Measurements from ENCODE around the gene SS18L1. TPM values are rescaled to one million over a fixed set of nuclear protein-coding genes. Genes with fewer than 3 reads are reported as not detected.

SS18L1 gene
- total and polyA plus RNA-seq, 10 donors = 6.7 to 18.6 (median 13.9) TPM

DNA sequence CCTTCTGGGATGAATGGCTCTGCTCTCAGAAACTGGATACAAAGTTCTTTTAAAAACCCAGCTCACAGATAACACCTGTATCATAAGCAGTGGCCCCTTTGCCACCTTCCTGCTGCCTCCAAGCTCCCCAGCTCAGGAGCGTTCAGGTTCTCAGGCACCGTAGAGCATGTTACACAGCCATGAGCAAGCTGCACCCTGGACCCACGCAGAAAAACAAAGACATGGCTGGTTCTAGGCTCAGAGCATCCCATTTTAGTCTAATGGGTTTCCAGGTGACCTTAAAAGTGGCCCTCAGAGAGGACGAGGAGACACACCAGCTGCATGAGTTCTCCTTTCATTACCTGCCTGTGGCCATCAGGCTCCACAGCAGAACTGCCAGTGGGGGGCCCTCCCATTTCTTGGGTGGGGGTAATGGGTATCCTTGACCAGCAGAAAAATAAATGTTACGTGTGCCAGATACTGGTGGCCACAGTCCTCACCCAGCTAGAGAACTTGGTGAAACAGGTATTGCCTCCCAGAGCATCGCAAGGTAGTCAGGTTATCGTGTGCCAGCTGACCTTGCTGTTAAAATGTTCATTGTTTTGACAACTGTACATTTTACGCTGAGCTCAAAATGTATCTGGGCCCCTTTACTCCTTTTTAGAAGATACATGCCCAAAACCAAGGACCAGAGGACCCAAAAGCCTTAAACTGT, 7.8 kb upstream of the SS18L1 start:
- H3K27ac ChIP-seq = peak overlapping the region in 6 of 8 donors; percentile 35 to 87 (median 74)
- no peaks in the 10 kb centered on the region for H3K9me3 ChIP-seq
- peak overlapping the region in 1 of 8 donors; percentile 32 for H3K4me3 ChIP-seq
- no peak for DNase-seq
- H3K27me3 ChIP-seq (replicated peaks in 1 of 7) = no peaks in the 10 kb centered on the region
- no peak for TF ChIP-seq POLR2AphosphoS5 (IDR thresholded peaks at IDR 0.05)
- TF ChIP-seq, protein P1, sequence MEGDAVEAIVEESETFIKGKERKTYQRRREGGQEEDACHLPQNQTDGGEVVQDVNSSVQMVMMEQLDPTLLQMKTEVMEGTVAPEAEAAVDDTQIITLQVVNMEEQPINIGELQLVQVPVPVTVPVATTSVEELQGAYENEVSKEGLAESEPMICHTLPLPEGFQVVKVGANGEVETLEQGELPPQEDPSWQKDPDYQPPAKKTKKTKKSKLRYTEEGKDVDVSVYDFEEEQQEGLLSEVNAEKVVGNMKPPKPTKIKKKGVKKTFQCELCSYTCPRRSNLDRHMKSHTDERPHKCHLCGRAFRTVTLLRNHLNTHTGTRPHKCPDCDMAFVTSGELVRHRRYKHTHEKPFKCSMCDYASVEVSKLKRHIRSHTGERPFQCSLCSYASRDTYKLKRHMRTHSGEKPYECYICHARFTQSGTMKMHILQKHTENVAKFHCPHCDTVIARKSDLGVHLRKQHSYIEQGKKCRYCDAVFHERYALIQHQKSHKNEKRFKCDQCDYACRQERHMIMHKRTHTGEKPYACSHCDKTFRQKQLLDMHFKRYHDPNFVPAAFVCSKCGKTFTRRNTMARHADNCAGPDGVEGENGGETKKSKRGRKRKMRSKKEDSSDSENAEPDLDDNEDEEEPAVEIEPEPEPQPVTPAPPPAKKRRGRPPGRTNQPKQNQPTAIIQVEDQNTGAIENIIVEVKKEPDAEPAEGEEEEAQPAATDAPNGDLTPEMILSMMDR (IDR thresholded peaks at IDR 0.05 in 8 of 11, conservative IDR thresholded peaks at IDR 0.05 in 3 of 11) = no peak
- no peak for TF ChIP-seq POLR2A (IDR thresholded peaks at IDR 0.05)
- intact Hi-C loops (cut with DNase I; ENCODE audit: low total_unique reads) = loop anchor here (5.0 kb wide), 1 partner anchor 123 kb away; no protein-coding TSS in a partner anchor
- H3K4me1 ChIP-seq = peaks cover 10 to 90% (median 54%) of the 10 kb centered on the region in 6 donors
- H3K36me3 ChIP-seq = peaks cover 2 to 100% (median 92%) of the 10 kb centered on the region in 6 donors
- 92 to 94% (median 94%) methylated on average over 8 of the region's 8 CpGs for WGBS, 5 donors

DNA sequence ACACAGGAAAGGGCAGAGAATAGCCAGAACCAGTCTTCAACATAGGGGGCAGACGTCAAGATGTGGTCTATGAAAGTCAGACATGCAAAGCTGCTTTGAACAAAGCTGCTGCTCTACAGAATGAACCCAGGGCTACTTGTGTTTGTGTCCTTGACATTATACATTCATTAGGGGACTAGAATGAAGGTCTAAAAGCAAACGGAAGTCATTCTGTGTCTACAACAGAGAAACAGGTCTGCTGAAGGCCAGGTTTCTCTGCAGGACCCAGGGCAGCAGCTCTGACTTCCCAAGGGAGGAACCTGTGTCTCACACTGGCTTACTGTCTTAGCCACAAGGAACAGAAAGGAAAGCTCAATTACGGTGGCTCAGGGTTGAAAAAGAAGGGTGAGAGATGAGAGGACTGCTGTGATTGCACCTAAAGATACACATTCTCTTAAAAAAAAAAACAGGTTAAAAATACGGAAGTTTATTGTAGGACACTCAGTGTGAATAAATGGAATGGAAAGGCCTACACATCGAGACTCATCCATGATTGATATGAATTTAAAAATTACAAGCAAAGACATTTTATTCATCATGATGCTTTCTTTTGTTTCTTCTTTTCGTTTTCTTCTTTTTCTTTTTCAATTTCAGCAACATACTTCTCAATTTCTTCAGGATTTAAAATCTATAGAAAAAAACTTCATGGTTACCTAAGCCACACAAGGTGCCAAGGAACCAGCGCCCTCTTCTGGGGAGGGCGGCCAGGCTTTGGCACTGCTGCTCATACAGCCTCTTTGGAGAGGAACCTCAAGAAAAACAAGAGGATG, 7.1 kb upstream of the SS18L1 start:
- H3K27me3 ChIP-seq (replicated peaks in 1 of 7) = no peaks in the 10 kb centered on the region
- H3K36me3 ChIP-seq = peaks cover 2 to 97% (median 84%) of the 10 kb centered on the region in 6 donors
- peak in 1 of 3 donors; percentile 63 for TF ChIP-seq POLR2AphosphoS5 (IDR thresholded peaks at IDR 0.05)
- no peak for TF ChIP-seq POLR2A (IDR thresholded peaks at IDR 0.05)
- TF ChIP-seq, protein P1 (IDR thresholded peaks at IDR 0.05 in 8 of 11, conservative IDR thresholded peaks at IDR 0.05 in 3 of 11) = peak; percentile 42 to 89 (median 73)
- H3K4me3 ChIP-seq = no peak overlapping the region
- H3K27ac ChIP-seq = peak overlapping the region in 4 of 8 donors; percentile 70 to 87 (median 82)
- WGBS, 5 donors = 48 to 63% (median 57%) methylated on average over 8 of the region's 8 CpGs
- intact Hi-C loops (cut with DNase I; ENCODE audit: low total_unique reads) = loop anchor here (5.0 kb wide), 1 partner anchor 124 kb away; no protein-coding TSS in a partner anchor
- peak; percentile 88 for DNase-seq
- peaks cover 17 to 91% (median 61%) of the 10 kb centered on the region in 6 donors for H3K4me1 ChIP-seq
- no peaks in the 10 kb centered on the region for H3K9me3 ChIP-seq

DNA sequence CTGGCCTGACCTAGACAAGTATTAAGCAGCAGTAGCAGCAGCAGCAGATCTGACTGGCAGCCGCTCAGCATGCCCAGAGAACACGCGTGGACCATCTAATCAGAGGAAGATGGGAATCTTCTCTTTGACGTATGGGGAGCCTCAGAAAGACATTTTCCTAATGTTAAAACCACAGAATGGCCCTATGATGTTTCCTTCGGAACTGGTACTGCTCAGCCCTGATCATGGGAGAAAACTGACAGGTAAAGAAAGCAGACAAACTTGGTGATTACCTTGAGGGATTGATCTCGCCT, 6.5 kb upstream of the SS18L1 start:
- 65 to 82% (median 75%) methylated on average over 6 of the region's 6 CpGs for WGBS, 5 donors
- TF ChIP-seq, protein P1 (IDR thresholded peaks at IDR 0.05 in 8 of 11, conservative IDR thresholded peaks at IDR 0.05 in 3 of 11) = peak in 6 of 11 experiments; percentile 15 to 59 (median 40)
- TF ChIP-seq POLR2AphosphoS5 (IDR thresholded peaks at IDR 0.05) = no peak
- H3K4me1 ChIP-seq = peaks cover 23 to 91% (median 62%) of the 10 kb centered on the region in 6 donors
- DNase-seq = no peak
- no peaks in the 10 kb centered on the region for H3K27me3 ChIP-seq (replicated peaks in 1 of 7)
- peak overlapping the region in 2 of 8 donors; percentile 42 to 84 for H3K27ac ChIP-seq
- intact Hi-C loops (cut with DNase I; ENCODE audit: low total_unique reads) = loop anchor here (5.0 kb wide), 1 partner anchor 125 kb away; no protein-coding TSS in a partner anchor
- H3K4me3 ChIP-seq = no peak overlapping the region
- no peaks in the 10 kb centered on the region for H3K9me3 ChIP-seq
- H3K36me3 ChIP-seq = peaks cover 2 to 92% (median 79%) of the 10 kb centered on the region in 6 donors

Data from spleen (tissue), 11 donors.